Measurements from ENCODE around the gene NTRK3.
A peak's percentile ranks its signal among the peaks of the same experiment; 100 is the strongest.

The NTRK3 gene

GRCh38 chr15:88256279-88257230 lies at the start of gene NTRK3:
TSS of gene NTRK3 (minus strand) at chr15:88256739. CDS start at chr15:88256153, 586 bp downstream.
- Histone ChIP-seq H3K27ac (ENCODE audit: low read depth in 2 of 2, low read length in 2 of 2) (no peak within 1 kb of the TSS), H3K4me3 (ENCODE audit: low read length in 2 of 2) (peak within 1 kb of the TSS; percentile 37 to 39), H3K9ac (ENCODE audit: low read depth in 1 of 2, low read length in 2 of 2) (no peak within 1 kb of the TSS), H3K9me3 (ENCODE audit: control insufficient read depth in 2 of 2, low read length in 2 of 2) (no peaks in the 10 kb centered on the region), H3K27me3 (ENCODE audit: control insufficient read depth in 2 of 2, insufficient read depth in 2 of 2, low read length in 2 of 2) (peaks cover 19 to 29% of the 10 kb centered on the region in 2 donors), H3K36me3 (ENCODE audit: control insufficient read depth in 2 of 2, insufficient read depth in 2 of 2, low read length in 2 of 2) (no peaks in the 10 kb centered on the region), H3K4me1 (ENCODE audit: control insufficient read depth in 2 of 2, insufficient read depth in 2 of 2, low read length in 2 of 2) (no peaks in the 10 kb centered on the region)

GRCh38 chr15:88303395-88303794 lies 46.9 kb upstream of the NTRK3 start:
- Histone ChIP-seq H3K4me1 (ENCODE audit: control insufficient read depth in 2 of 2, insufficient read depth in 2 of 2, low read length in 2 of 2) (no peaks in the 10 kb centered on the region), H3K36me3 (ENCODE audit: control insufficient read depth in 2 of 2, insufficient read depth in 2 of 2, low read length in 2 of 2) (no peaks in the 10 kb centered on the region), H3K9ac (ENCODE audit: low read depth in 1 of 2, low read length in 2 of 2) (no peak overlapping the region), H3K27ac (ENCODE audit: low read depth in 2 of 2, low read length in 2 of 2) (no peak overlapping the region), H3K4me3 (ENCODE audit: low read length in 2 of 2) (no peak overlapping the region), H3K9me3 (ENCODE audit: control insufficient read depth in 2 of 2, low read length in 2 of 2) (no peaks in the 10 kb centered on the region), H3K27me3 (ENCODE audit: control insufficient read depth in 2 of 2, insufficient read depth in 2 of 2, low read length in 2 of 2) (no peaks in the 10 kb centered on the region)

GRCh38 chr15:88302373-88302772 lies 45.8 kb upstream of the NTRK3 start:
- Histone ChIP-seq H3K27ac (ENCODE audit: low read depth in 2 of 2, low read length in 2 of 2) (no peak overlapping the region), H3K36me3 (ENCODE audit: control insufficient read depth in 2 of 2, insufficient read depth in 2 of 2, low read length in 2 of 2) (no peaks in the 10 kb centered on the region)

GRCh38 chr15:88301311-88301710 lies 44.8 kb upstream of the NTRK3 start:
- H3K36me3 ChIP-seq (ENCODE audit: control insufficient read depth in 2 of 2, insufficient read depth in 2 of 2, low read length in 2 of 2): no peaks in the 10 kb centered on the region
- H3K27me3 ChIP-seq (ENCODE audit: control insufficient read depth in 2 of 2, insufficient read depth in 2 of 2, low read length in 2 of 2): no peaks in the 10 kb centered on the region
- H3K4me3 ChIP-seq (ENCODE audit: low read length in 2 of 2): no peak overlapping the region
- H3K27ac ChIP-seq (ENCODE audit: low read depth in 2 of 2, low read length in 2 of 2): no peak overlapping the region
- no peak overlapping the region for H3K9ac ChIP-seq (ENCODE audit: low read depth in 1 of 2, low read length in 2 of 2)
- no peaks in the 10 kb centered on the region for H3K4me1 ChIP-seq (ENCODE audit: control insufficient read depth in 2 of 2, insufficient read depth in 2 of 2, low read length in 2 of 2)
- no peaks in the 10 kb centered on the region for H3K9me3 ChIP-seq (ENCODE audit: control insufficient read depth in 2 of 2, low read length in 2 of 2)

More at GRCh38 chr15:88302373-88302772, 45.8 kb upstream of the NTRK3 start:
- no peaks in the 10 kb centered on the region for H3K4me1 ChIP-seq (ENCODE audit: control insufficient read depth in 2 of 2, insufficient read depth in 2 of 2, low read length in 2 of 2)
- H3K9me3 ChIP-seq (ENCODE audit: control insufficient read depth in 2 of 2, low read length in 2 of 2): no peaks in the 10 kb centered on the region
- H3K27me3 ChIP-seq (ENCODE audit: control insufficient read depth in 2 of 2, insufficient read depth in 2 of 2, low read length in 2 of 2): no peaks in the 10 kb centered on the region
- H3K4me3 ChIP-seq (ENCODE audit: low read length in 2 of 2): no peak overlapping the region
- no peak overlapping the region for H3K9ac ChIP-seq (ENCODE audit: low read depth in 1 of 2, low read length in 2 of 2)

- Histone ChIP-seq H3K9me3 (ENCODE audit: control insufficient read depth in 2 of 2, low read length in 2 of 2) (no peaks in the 10 kb centered on the region), H3K4me3 (ENCODE audit: low read length in 2 of 2) (no peak overlapping the region), H3K4me1 (ENCODE audit: control insufficient read depth in 2 of 2, insufficient read depth in 2 of 2, low read length in 2 of 2) (no peaks in the 10 kb centered on the region), H3K36me3 (ENCODE audit: control insufficient read depth in 2 of 2, insufficient read depth in 2 of 2, low read length in 2 of 2) (no peaks in the 10 kb centered on the region), H3K27ac (ENCODE audit: low read depth in 2 of 2, low read length in 2 of 2) (no peak overlapping the region), H3K27me3 (ENCODE audit: control insufficient read depth in 2 of 2, insufficient read depth in 2 of 2, low read length in 2 of 2) (no peaks in the 10 kb centered on the region), H3K9ac (ENCODE audit: low read depth in 1 of 2, low read length in 2 of 2) (no peak overlapping the region)
Observed at GRCh38 chr15:88300861-88301260, 44.3 kb upstream of the NTRK3 start.

GRCh38 chr15:88300089-88300488 lies 43.5 kb upstream of the NTRK3 start:
- no peaks in the 10 kb centered on the region for H3K27me3 ChIP-seq (ENCODE audit: control insufficient read depth in 2 of 2, insufficient read depth in 2 of 2, low read length in 2 of 2)
- H3K27ac ChIP-seq (ENCODE audit: low read depth in 2 of 2, low read length in 2 of 2): no peak overlapping the region
- H3K4me1 ChIP-seq (ENCODE audit: control insufficient read depth in 2 of 2, insufficient read depth in 2 of 2, low read length in 2 of 2): no peaks in the 10 kb centered on the region
- no peaks in the 10 kb centered on the region for H3K36me3 ChIP-seq (ENCODE audit: control insufficient read depth in 2 of 2, insufficient read depth in 2 of 2, low read length in 2 of 2)
- no peak overlapping the region for H3K9ac ChIP-seq (ENCODE audit: low read depth in 1 of 2, low read length in 2 of 2)
- no peak overlapping the region for H3K4me3 ChIP-seq (ENCODE audit: low read length in 2 of 2)
- H3K9me3 ChIP-seq (ENCODE audit: control insufficient read depth in 2 of 2, low read length in 2 of 2): no peaks in the 10 kb centered on the region

- H3K4me1 ChIP-seq (ENCODE audit: control insufficient read depth in 2 of 2, insufficient read depth in 2 of 2, low read length in 2 of 2): no peaks in the 10 kb centered on the region
- H3K36me3 ChIP-seq (ENCODE audit: control insufficient read depth in 2 of 2, insufficient read depth in 2 of 2, low read length in 2 of 2): no peaks in the 10 kb centered on the region
- H3K27me3 ChIP-seq (ENCODE audit: control insufficient read depth in 2 of 2, insufficient read depth in 2 of 2, low read length in 2 of 2): no peaks in the 10 kb centered on the region
- no peak overlapping the region for H3K9ac ChIP-seq (ENCODE audit: low read depth in 1 of 2, low read length in 2 of 2)
- H3K9me3 ChIP-seq (ENCODE audit: control insufficient read depth in 2 of 2, low read length in 2 of 2): no peaks in the 10 kb centered on the region
- H3K4me3 ChIP-seq (ENCODE audit: low read length in 2 of 2): no peak overlapping the region
- no peak overlapping the region for H3K27ac ChIP-seq (ENCODE audit: low read depth in 2 of 2, low read length in 2 of 2)
Observed at GRCh38 chr15:88299497-88299896, 43.0 kb upstream of the NTRK3 start.

- Histone ChIP-seq H3K4me3 (ENCODE audit: low read length in 2 of 2) (no peak overlapping the region), H3K36me3 (ENCODE audit: control insufficient read depth in 2 of 2, insufficient read depth in 2 of 2, low read length in 2 of 2) (no peaks in the 10 kb centered on the region), H3K9me3 (ENCODE audit: control insufficient read depth in 2 of 2, low read length in 2 of 2) (no peaks in the 10 kb centered on the region), H3K9ac (ENCODE audit: low read depth in 1 of 2, low read length in 2 of 2) (no peak overlapping the region), H3K27ac (ENCODE audit: low read depth in 2 of 2, low read length in 2 of 2) (no peak overlapping the region), H3K4me1 (ENCODE audit: control insufficient read depth in 2 of 2, insufficient read depth in 2 of 2, low read length in 2 of 2) (no peaks in the 10 kb centered on the region), H3K27me3 (ENCODE audit: control insufficient read depth in 2 of 2, insufficient read depth in 2 of 2, low read length in 2 of 2) (peaks cover 0 to 10% of the 10 kb centered on the region in 2 donors)
Observed at GRCh38 chr15:88288661-88289060, 32.1 kb upstream of the NTRK3 start.

- H3K4me1 ChIP-seq (ENCODE audit: control insufficient read depth in 2 of 2, insufficient read depth in 2 of 2, low read length in 2 of 2): no peaks in the 10 kb centered on the region
- peaks cover 0 to 10% of the 10 kb centered on the region in 2 donors for H3K27me3 ChIP-seq (ENCODE audit: control insufficient read depth in 2 of 2, insufficient read depth in 2 of 2, low read length in 2 of 2)
- no peaks in the 10 kb centered on the region for H3K9me3 ChIP-seq (ENCODE audit: control insufficient read depth in 2 of 2, low read length in 2 of 2)
- H3K27ac ChIP-seq (ENCODE audit: low read depth in 2 of 2, low read length in 2 of 2): no peak overlapping the region
- no peak overlapping the region for H3K4me3 ChIP-seq (ENCODE audit: low read length in 2 of 2)
- no peak overlapping the region for H3K9ac ChIP-seq (ENCODE audit: low read depth in 1 of 2, low read length in 2 of 2)
- no peaks in the 10 kb centered on the region for H3K36me3 ChIP-seq (ENCODE audit: control insufficient read depth in 2 of 2, insufficient read depth in 2 of 2, low read length in 2 of 2)
Observed at GRCh38 chr15:88288206-88288605, 31.7 kb upstream of the NTRK3 start.

- Histone ChIP-seq H3K4me1 (ENCODE audit: control insufficient read depth in 2 of 2, insufficient read depth in 2 of 2, low read length in 2 of 2) (no peaks in the 10 kb centered on the region), H3K27ac (ENCODE audit: low read depth in 2 of 2, low read length in 2 of 2) (no peak overlapping the region), H3K36me3 (ENCODE audit: control insufficient read depth in 2 of 2, insufficient read depth in 2 of 2, low read length in 2 of 2) (no peaks in the 10 kb centered on the region), H3K4me3 (ENCODE audit: low read length in 2 of 2) (no peak overlapping the region), H3K9me3 (ENCODE audit: control insufficient read depth in 2 of 2, low read length in 2 of 2) (no peaks in the 10 kb centered on the region), H3K27me3 (ENCODE audit: control insufficient read depth in 2 of 2, insufficient read depth in 2 of 2, low read length in 2 of 2) (peaks cover 0 to 10% of the 10 kb centered on the region in 2 donors), H3K9ac (ENCODE audit: low read depth in 1 of 2, low read length in 2 of 2) (no peak overlapping the region)
Observed at GRCh38 chr15:88284318-88284998, 27.9 kb upstream of the NTRK3 start.

All from mucosa of rectum (tissue), 2 donors.